ENCODE data around the gene RYR2.

Gene RYR2

GRCh38 chr1:237478082-237478481 is 436.1 kb downstream of the RYR2 start:
- no peak for DNase-seq

DNA sequence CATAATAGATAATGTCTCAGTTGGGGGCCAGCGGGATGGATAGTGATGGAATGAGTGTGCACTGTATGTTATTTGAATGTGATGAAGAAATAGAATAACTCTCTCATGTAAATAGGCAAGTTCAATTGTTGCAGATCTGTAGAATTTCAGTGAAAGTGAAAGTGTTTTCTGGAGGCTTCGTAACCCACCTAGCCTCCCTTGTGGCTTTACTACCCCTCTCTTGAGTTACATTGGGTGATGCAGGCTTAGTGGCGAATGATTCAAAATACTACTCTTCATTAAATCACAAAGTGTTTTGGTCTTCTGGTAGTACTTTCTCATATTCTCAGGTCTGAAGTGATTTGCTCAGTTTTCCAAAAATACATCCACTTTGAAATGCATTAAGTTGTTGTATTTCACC is 436.9 kb downstream of the RYR2 start:
- no peak for DNase-seq

GRCh38 chr1:237482777-237483176 is 440.8 kb downstream of the RYR2 start:
- DNase-seq = no peak

DNA sequence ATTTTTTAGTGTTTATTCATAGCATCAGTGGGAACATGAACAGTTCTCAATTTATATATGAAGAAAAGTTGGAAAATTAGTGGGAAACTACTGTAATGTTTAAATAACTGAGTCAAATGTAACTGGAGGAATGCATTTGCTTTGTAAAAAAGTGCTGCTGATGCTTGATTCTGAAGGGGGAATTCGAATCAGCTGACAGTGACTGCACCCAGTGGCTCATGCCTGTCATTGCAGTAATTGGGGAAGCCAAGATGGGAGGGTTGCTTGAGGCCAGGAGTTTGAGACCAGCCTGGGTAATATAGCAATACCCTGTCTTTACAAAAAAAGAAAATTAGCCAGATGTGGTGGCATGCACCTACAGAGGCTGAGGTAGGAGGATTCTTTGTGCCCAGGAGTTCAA is 450.4 kb downstream of the RYR2 start:
- DNase-seq = no peak

DNA sequence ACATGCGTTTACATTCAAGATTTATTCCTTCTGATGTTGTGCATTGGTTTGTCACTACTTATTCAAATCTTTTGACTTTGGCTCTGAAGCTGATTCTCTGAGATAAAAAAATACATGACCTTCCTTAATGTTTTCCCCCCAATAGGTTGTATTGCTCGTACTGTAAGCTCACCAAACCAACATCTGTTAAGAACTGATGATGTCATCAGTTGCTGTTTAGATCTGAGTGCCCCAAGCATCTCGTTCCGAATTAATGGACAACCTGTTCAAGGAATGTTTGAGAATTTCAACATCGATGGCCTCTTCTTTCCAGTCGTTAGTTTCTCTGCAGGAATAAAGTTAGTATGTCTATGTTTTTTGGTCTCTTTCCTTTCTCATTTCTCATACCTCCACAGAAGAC is 458.6 kb downstream of the RYR2 start:
- no peak for DNase-seq

DNA sequence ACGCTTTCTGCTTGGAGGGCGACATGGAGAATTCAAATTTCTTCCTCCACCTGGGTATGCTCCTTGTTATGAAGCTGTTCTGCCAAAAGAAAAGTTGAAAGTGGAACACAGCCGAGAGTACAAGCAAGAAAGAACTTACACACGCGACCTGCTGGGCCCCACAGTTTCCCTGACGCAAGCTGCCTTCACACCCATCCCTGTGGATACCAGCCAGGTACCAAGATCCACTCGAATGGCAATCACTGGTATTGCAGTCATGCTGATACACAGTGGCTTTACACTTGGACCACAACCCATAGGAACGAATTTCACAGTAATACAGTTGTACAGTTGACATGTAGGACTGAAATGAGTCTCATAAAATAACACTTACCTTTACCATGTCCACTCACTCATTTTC is 461.3 kb downstream of the RYR2 start:
- no peak for DNase-seq

DNA sequence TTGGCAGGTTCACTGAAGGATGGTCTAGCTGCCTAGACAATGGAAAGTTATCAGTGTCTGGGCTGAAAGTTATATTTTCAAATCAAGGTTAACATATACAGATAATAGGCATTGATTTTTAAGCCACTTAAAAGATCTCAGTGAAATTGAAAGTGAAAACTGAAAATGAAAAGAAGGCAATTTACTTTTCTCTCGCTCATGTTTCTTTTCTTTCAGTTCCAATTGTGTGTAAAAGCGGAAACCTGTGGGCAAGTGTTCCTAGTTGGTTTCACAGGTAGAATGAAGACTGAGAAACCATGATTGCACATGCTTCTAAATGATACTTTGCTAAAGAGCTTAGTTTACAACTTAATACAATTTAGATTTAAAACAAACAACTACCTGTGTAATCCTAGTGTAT is 465.0 kb downstream of the RYR2 start:
- no peak for DNase-seq

DNA sequence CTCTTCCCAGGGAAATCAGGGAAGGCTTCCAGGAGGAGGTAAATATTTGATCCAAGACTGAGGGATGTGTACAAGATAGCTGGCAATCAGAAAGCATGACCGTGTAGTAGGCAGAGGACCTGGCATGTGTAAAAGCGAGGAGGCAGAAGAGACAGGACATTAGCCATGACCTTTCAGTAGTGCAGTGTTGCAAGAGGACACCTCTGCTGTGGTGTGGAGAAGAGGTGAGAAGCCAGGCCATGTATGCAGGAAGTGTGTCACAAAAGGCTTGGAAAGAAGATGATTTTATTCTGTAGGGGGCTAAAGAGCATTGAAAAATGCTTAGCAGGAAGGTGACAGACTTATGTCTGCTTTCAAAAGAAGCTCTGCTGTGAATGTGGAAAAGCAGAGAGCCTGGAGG is 467.8 kb downstream of the RYR2 start:
- DNase-seq = no peak

GRCh38 chr1:237525102-237525501 is 483.1 kb downstream of the RYR2 start:
- DNase-seq = no peak

DNA sequence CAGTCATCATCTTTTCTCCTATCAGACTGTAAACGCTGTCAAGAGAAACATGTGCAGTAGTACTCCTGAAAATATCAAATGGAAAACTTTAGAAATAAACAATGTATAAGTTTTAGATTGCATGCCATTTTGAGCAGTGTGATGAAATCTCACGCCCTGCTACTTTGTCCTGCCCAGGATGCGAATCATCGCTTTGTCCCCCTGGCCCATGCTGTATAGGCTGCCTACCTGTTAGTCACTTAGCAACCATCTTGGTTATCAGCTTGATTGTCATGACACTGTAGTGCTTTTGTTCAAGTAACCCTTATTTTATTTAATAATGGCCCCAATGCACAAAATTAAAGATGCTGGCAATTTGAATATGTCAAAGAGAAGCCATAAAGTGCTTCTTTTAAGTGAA is 485.8 kb downstream of the RYR2 start:
- no peak for DNase-seq

GRCh38 chr1:237528545-237528944 is 486.6 kb downstream of the RYR2 start:
- DNase-seq = no peak

GRCh38 chr1:237539055-237539454 is 497.1 kb downstream of the RYR2 start:
- no peak for DNase-seq

DNA sequence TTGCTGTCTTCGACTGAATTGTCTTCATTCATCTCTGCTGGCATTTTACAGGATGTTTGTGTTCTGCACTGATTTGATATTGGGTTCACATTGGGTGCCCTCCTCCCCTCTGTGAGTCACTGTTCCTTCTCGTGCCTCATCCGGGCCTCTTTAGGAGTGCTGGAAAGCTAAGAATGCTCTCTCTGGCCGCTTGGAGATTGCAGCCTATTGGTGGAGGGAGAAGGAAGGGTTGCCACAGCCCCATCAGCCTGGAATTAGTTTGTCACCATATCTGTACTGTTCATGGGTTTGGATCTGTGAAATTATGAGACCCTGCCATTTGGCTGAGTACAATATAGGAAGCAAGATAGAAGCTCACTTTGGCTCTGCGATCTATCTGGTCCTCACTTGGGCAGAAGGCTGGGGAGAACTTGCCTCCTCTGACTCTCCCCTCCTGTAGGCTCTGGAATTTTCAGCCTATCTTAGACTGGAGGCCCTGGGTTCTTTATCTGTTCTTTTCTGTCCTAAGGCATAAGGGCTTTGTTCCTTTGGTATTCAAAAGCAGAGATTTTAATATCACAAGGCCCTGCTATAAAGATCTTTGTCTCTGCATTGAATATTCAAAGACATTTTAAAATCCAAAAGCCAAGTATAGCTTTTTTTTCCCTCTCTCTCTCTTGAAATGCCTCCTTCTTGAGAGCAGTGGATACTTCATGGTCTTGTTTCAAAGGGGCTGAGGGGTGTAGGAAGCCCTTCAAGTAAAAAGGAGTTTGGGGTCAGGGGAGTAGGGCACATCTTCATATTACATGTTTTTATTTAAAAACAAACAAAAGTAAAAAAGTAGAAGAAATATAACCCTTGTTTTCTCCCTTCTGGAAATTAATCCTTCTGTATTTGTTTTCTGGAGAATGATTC is 500.8 kb downstream of the RYR2 start:
- DNase-seq = no peak

DNA sequence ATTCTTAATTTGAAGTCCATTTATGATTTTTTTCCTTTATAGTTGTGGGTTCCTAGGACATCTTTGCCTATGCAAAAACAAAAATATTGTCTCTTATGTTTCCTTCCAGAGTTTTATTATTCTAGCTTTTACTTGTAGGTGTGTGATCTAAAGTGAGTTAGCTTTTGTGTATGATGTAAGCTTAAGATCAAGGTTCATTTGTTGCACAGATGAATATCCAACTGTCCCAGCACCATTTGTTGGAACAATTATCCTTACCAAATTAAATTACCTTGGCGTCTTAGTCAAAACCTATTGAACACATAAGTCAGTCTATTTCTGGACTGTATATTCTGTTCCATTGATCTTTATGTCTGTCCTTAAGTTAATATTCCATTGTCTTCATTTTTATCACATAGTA is 511.1 kb downstream of the RYR2 start:
- no peak for DNase-seq

DNA sequence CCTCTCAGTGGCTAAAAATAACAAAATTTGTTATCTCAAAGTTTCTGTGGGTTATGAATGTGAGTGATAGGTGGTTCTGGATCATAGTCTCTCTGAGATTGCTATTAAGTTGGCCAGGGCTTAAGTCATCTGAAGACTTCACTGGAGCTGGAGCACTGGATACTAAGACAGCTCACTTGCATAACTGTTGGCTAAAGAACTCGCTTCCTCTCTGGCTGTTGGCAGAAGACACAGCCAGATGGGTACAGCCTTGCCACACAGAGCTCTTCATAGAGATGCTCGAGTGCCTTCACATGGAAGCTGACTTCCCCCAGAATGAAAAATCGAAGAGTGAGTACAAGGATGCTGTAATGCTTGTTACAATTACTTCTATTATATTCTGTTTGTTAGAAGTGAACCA is 514.9 kb downstream of the RYR2 start:
- no peak for DNase-seq

- no peak for DNase-seq
Measured at GRCh38 chr1:237562242-237562823, 520.3 kb downstream of the RYR2 start.

DNA sequence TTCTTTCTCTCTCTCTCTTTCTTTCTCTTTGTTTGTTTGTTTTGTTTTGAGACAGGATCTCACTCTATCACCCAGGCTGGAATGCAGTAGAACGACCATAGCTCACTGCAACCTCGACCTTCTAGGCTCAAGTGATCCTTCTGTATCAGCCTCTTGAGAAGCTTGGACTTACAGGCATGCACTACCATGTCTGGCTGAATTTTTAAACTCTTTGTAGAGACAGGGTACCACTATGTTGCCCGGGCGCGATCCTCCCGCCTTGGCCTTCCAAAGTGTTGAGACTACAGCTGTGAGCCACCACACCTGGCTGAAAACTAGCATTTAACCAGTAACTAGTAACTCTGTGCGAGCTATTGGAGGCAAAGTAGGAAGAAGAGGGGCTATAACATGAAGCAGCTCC is 523.3 kb downstream of the RYR2 start:
- DNase-seq = no peak

DNA sequence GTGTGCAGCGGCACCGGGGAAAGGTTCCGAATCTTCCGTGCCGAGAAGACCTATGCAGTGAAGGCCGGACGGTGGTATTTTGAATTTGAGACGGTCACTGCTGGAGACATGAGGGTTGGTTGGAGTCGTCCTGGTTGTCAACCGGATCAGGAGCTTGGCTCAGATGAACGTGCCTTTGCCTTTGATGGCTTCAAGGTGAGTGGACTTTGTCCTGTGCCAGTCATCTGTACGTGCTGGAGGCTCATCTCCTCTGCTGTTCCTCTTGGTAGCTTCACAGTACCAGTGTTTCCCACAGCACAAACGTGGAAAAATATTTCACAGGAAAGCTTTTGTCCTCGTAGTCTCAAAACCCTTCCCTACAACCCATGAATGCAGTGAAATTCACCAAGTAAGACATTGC is 524.6 kb downstream of the RYR2 start:
- DNase-seq = no peak

DNA sequence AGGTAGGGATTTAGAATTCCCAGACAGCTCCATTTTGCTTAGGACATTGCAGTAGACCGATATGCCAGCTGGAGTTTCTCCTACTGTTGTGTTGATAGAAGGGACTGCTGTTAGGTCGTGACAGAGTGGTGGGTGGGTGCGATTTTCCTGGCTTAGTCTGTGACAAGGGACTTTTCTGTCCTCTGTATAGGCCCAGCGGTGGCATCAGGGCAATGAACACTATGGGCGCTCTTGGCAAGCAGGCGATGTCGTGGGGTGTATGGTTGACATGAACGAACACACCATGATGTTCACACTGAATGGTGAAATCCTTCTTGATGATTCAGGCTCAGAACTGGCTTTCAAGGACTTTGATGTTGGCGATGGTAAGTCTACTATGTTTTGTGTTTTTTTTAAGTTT is 527.0 kb downstream of the RYR2 start:
- no peak for DNase-seq

DNA sequence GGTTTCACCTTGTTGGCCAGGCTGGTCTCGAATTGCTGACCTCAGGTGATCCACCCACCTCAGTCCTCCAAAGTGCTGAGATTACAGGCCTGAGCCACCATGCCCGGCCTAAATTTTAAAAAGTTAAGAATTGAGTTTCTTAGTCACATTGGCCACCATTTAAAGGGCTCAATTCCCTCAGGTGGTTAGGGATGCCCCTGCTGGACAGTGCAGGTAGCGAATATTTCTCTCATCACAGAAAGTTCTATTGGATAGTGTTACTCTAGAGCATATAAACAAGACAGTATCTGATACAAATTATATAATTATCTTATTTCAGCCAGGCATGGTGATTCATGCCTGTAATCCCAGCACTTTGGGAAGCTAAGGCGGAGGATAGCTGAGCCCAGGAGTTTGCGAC is 528.5 kb downstream of the RYR2 start:
- no peak for DNase-seq

GRCh38 chr1:237574536-237574935 is 532.6 kb downstream of the RYR2 start:
- DNase-seq = no peak

- DNase-seq = no peak
Measured at GRCh38 chr1:237578540-237578939, 536.6 kb downstream of the RYR2 start.

DNA sequence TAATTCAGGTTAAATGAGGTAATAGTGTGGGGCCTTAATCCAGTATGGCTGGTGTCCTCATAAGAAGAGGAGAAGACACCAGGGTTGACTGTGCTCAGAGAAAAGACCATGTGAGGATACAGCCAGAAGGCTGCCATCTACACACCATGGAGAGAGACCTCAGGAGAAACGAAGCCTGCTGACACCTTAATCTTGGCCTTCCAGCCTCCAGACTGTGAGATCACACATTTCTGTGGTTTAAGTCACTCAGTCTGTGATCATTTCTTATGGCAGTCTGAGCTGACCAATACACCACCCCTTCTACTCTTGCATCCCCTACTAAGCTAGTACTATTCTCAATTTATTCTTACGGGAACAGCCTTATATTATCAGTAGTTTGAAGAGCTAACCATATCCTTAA is 538.7 kb downstream of the RYR2 start:
- no peak for DNase-seq

- DNase-seq = no peak
Measured at GRCh38 chr1:237583270-237583669, 541.3 kb downstream of the RYR2 start.

DNA sequence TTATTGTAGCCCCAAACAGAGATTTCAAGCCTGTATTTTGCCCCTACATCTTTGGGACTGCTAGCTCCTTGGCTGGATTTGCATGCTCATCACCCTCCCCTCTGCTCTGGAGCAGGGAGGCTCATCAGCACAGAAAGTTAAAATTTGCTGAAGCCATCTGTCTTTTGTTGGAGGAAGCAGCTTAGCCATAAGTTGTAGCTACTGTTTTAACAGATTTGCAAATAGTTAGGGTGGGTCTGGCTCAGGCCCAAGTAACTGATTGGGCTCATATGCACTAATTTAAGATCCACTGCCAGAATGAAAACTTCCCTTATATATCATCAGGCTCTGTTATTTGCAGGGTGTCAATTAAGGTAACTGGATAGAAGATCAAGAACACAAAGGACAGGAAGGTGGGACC is 541.8 kb downstream of the RYR2 start:
- no peak for DNase-seq

Data from activated T-cell treated with anti-CD3 and anti-CD28 coated beads, Interleukin-2, amount 50 U/mL, for 48 hours (primary cell).